Nucleus accumbens (tissue), 56 donors: ENCODE data around the gene FAF1.
"Not testable (repeated sequence)": the region's sequence is repeated elsewhere in the genome, so short reads cannot be mapped to it uniquely, and the experiment has no call there.

Experiments
- DNase-seq, 56 donors: peaks; one replicate each; lab custom pipeline; 2025; lab: John Stamatoyannopoulos, UW

FAF1 gene

GRCh38 chr1:50917138-50918137, 42.6 kb downstream of the FAF1 start:
- no peak for DNase-seq

GRCh38 chr1:50915621-50916020, 44.4 kb downstream of the FAF1 start:
- DNase-seq: no peak

GRCh38 chr1:50913954-50914353, 46.1 kb downstream of the FAF1 start:
- DNase-seq: no peak

- DNase-seq: not testable (repeated sequence)
These were observed 49.7 kb downstream of the FAF1 start for GRCh38 chr1:50910356-50910755.

- not testable (repeated sequence) for DNase-seq
These were observed 52.5 kb downstream of the FAF1 start for GRCh38 chr1:50907610-50908009.

GRCh38 chr1:50906050-50906449, 54.0 kb downstream of the FAF1 start:
- not testable (repeated sequence) for DNase-seq

- DNase-seq: no peak
These were observed 57.6 kb downstream of the FAF1 start for GRCh38 chr1:50902419-50902818.

- DNase-seq: no peak
These were observed 58.2 kb downstream of the FAF1 start for GRCh38 chr1:50901872-50902271.

- no peak for DNase-seq
These were observed 61.3 kb downstream of the FAF1 start for GRCh38 chr1:50898773-50899172.

- DNase-seq: no peak
These were observed 65.7 kb downstream of the FAF1 start for GRCh38 chr1:50894340-50894739.

- DNase-seq: no peak
These were observed 66.6 kb downstream of the FAF1 start for GRCh38 chr1:50893466-50893865.

- DNase-seq: not testable (repeated sequence)
These were observed 72.5 kb downstream of the FAF1 start for GRCh38 chr1:50887555-50887954.

- no peak for DNase-seq
These were observed 79.7 kb downstream of the FAF1 start for GRCh38 chr1:50880373-50880772.

- no peak for DNase-seq
These were observed 80.9 kb downstream of the FAF1 start for GRCh38 chr1:50879137-50879536.

GRCh38 chr1:50878434-50878833, 81.6 kb downstream of the FAF1 start:
- DNase-seq: no peak

- no peak for DNase-seq
These were observed 82.4 kb downstream of the FAF1 start for GRCh38 chr1:50877641-50878040.

GRCh38 chr1:50873458-50874187, 86.4 kb downstream of the FAF1 start:
- DNase-seq: peak in 11 of 56 donors; percentile 0 to 48 (median 5)

- not testable (repeated sequence) for DNase-seq
These were observed 95.2 kb downstream of the FAF1 start for GRCh38 chr1:50864845-50865244.

- DNase-seq: no peak
These were observed 98.3 kb downstream of the FAF1 start for GRCh38 chr1:50861772-50862171.

- no peak for DNase-seq
These were observed 99.4 kb downstream of the FAF1 start for GRCh38 chr1:50860702-50861101.

- DNase-seq: no peak
These were observed 99.8 kb downstream of the FAF1 start for GRCh38 chr1:50860256-50860655.
